Activated naive CD8-positive, alpha-beta T cell (primary cell): ENCODE measurements around the gene TNFRSF21.

ENCODE experiments used
- H3K27ac Mint-ChIP-seq: one replicate; pipeline ENCODE4 v1.8.0; 2021; ENCODE audit warnings: mixed read lengths
- H3K27me3 Mint-ChIP-seq: one replicate; pipeline ENCODE4 v1.8.0; 2021; ENCODE audit warnings: mixed read lengths
- H3K36me3 Mint-ChIP-seq: one replicate; pipeline ENCODE4 v1.8.0; 2021; ENCODE audit warnings: mixed read lengths
- H3K4me1 Mint-ChIP-seq: one replicate; pipeline ENCODE4 v1.8.0; 2021; ENCODE audit warnings: low read depth, mixed read lengths
- H3K4me3 Mint-ChIP-seq: one replicate; pipeline ENCODE4 v1.8.0; 2021; ENCODE audit warnings: mild to moderate bottlenecking, mixed read lengths
- H3K9me3 Mint-ChIP-seq: one replicate; pipeline ENCODE4 v1.8.0; 2021; ENCODE audit warnings: low read depth, mixed read lengths

Gene TNFRSF21

DNA sequence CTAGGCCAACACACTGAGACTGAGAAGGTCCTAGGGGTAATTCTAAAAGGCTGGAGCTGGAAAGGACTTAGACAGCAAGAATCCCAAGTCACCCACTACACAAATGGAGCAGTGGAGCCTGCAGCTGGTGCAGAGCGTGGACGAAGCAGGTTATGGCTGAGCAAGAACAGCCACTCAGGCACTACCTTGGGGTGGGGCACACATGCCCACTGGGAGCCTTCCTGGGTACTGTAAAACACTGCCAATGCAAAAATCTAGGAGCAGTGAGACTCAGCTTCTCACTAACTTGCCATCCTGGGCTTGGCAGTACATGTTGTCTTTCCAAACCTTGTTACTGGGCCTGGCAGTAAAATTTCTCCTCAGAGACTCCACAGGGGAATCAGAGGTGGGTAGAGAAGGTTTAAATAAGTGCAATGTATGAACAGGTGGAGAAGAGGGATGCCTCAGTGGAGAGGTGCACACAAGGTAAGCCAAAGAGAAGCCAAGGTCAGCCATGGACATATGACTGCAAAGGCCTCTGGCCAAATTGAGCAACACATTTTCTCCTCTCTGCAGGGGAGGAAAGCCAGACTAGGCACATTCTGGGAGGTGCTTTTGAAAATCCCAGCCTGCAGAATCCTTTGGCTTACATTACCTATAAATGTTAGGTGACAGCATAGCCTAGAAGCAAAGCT is 105.6 kb downstream of the TNFRSF21 start:
- H3K4me3 Mint-ChIP-seq, result no peak overlapping the region
- no peak overlapping the region for H3K27ac Mint-ChIP-seq
- no peaks in the 10 kb centered on the region for H3K36me3 Mint-ChIP-seq

GRCh38 chr6:47203266-47203937 is 106.3 kb downstream of the TNFRSF21 start:
- Mint-ChIP-seq H3K9me3 (no peaks in the 10 kb centered on the region), H3K27me3 (no peaks in the 10 kb centered on the region), H3K27ac (peak overlapping the region; percentile 24), H3K4me1 (peaks cover 24% of the 10 kb centered on the region), H3K4me3 (no peak overlapping the region), H3K36me3 (no peaks in the 10 kb centered on the region)

More for the DNA sequence above, 105.6 kb downstream of the TNFRSF21 start:
- peaks cover 22% of the 10 kb centered on the region for H3K4me1 Mint-ChIP-seq
- H3K9me3 Mint-ChIP-seq, result no peaks in the 10 kb centered on the region
- no peaks in the 10 kb centered on the region for H3K27me3 Mint-ChIP-seq

DNA sequence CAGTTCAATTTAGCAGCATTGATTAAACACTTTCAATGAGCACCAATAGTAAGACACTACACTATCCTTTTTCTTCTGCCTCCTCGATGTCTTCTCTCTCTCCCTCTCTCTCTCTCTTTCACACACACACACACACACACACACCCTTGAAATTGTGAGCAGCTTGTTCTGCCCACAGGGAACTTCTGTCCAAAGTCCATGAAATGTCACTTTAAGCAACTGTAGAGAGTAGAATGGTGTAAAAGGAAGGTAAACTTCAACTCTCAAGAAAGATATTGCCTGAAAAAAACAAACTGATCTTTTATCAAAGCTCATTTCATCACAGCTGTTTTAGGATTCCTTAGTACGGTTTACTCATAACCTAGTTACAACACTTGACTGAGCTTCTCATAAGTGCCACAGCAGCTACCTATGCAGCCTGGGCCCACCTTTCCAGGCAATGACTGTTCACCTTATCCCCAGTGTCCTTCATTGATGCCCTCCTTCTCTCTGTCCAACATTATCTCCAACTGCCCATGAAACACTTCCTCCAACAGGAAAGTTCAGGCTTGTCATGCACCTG is 107.0 kb downstream of the TNFRSF21 start:
- Mint-ChIP-seq H3K4me3 (no peak overlapping the region), H3K36me3 (no peaks in the 10 kb centered on the region), H3K9me3 (no peaks in the 10 kb centered on the region), H3K4me1 (peaks cover 31% of the 10 kb centered on the region), H3K27ac (peak overlapping the region; percentile 24), H3K27me3 (no peaks in the 10 kb centered on the region)

DNA sequence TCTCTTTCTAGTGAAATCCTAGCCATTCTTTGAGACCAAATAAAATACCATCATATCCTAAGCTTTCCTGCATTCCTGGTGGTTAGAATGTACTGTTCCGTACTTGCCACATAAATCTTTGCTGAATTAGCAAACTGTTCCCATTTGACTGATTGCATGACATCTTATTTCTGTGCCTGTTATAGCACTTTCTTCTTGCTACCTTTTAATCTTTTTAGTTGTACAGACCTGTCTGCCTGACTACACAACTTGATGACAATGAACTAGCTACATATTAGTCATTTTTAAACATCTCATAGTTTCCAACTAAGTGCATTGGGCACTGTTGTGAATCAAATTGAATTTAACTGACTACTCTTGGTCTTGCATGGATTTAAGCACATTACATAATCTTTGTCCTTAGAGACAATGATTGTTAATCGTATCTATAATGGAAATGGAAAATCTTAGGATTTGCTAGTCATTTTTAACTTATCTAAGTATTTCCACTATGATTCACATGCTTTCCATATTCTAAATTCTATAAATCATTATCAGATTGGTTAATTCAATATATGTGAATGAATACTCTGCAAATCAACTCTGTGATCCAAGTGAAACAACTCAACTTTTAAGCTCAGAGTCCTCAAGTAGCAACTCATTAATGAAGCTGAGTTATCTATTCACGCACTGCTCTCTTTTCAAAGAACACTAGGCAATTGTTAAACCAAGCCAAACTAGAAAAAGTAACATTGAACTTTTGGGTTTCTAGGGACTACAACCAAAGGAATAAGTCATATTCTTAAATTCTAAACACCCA is 109.0 kb downstream of the TNFRSF21 start:
- H3K4me3 Mint-ChIP-seq, result no peak overlapping the region
- H3K27me3 Mint-ChIP-seq, result no peaks in the 10 kb centered on the region
- peaks cover 37% of the 10 kb centered on the region for H3K4me1 Mint-ChIP-seq
- H3K9me3 Mint-ChIP-seq, result no peaks in the 10 kb centered on the region
- no peak overlapping the region for H3K27ac Mint-ChIP-seq
- H3K36me3 Mint-ChIP-seq, result no peaks in the 10 kb centered on the region

DNA sequence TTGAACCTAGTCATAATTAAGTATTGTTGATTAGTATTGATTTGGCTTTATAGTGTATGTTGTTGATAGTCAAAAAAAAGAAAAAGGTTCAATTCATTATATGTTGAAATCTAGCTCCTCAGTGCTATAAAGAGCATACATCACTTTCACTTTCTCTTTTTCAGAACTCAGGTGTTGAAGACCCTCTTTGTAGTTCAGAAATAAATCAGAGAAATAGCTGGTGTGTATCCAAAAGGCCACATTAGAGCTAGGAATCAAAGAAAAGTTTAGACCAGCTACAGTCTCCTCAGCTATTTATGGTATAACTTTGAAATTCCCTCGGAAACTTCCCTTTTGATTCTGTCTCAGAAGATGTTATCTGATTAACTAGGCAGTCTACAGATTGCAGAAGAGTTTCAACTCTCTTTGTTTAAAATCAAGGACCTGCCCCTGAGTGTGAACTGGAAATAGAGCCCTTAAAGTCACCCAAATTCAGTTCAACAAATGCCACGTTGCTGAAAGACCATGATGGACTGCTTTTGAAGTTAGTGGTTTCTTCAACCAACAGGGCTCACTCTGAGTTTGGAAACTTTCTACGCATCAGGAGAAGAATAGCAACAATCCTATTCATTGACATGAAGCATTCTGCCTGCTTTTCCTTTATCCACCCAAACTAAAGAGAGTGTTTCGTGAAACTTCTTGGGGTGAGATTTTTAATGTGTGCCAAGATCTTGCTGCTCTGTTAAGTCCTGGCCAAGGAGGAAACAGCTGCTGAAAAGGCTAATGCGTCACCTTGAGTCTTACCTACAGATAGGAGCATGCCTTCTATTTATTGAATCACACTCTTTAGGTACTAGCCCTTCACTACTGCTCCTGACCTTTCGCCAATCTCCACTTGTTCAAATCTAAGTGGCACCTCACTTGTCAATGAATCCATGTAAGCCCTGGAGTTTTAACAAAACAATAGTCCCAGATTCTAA is 111.7 kb downstream of the TNFRSF21 start:
- Mint-ChIP-seq H3K36me3 (no peaks in the 10 kb centered on the region), H3K27me3 (no peaks in the 10 kb centered on the region), H3K4me1 (peaks cover 20% of the 10 kb centered on the region), H3K9me3 (no peaks in the 10 kb centered on the region), H3K27ac (peak overlapping the region; percentile 29), H3K4me3 (peak overlapping the region; percentile 68)

- H3K36me3 Mint-ChIP-seq, result no peaks in the 10 kb centered on the region
- H3K27me3 Mint-ChIP-seq, result no peaks in the 10 kb centered on the region
- no peaks in the 10 kb centered on the region for H3K9me3 Mint-ChIP-seq
- H3K4me3 Mint-ChIP-seq, result no peak overlapping the region
- H3K27ac Mint-ChIP-seq, result no peak overlapping the region
- peaks cover 15% of the 10 kb centered on the region for H3K4me1 Mint-ChIP-seq
Measured at GRCh38 chr6:47196113-47196512, 113.6 kb downstream of the TNFRSF21 start.

DNA sequence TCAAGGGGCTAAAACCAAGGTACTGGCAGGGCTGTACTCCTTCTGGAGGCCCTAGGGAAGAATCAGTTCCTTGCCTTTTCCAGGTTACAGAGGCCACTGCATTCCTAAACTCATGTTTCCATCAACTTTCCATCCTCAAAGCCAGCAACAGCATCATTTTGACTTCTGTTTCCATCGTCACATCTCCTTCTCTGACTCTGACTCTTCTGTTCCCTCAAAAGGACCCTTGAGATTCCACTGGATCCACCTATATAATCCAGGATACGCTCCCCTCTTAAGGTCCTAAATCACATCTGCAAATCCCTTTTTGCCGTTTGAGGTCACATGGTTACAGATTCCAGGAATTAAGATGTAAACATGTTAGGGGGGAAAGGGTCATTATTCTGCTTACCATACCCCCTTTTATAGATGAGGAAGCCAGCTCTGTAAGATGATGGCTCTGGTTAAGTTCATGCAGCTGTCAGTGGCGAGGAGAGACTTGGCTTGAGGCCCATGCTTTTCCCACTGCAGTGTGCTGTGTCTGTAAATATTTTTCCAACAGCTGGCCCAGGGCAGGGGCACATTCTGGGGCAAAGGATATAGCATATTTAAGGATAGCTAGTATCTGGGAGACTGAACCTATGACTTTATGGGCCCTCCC is 114.6 kb downstream of the TNFRSF21 start:
- Mint-ChIP-seq H3K9me3 (no peaks in the 10 kb centered on the region), H3K4me3 (no peak overlapping the region), H3K36me3 (peaks cover under 1% of the 10 kb centered on the region), H3K4me1 (peaks cover 15% of the 10 kb centered on the region), H3K27me3 (no peaks in the 10 kb centered on the region), H3K27ac (no peak overlapping the region)

DNA sequence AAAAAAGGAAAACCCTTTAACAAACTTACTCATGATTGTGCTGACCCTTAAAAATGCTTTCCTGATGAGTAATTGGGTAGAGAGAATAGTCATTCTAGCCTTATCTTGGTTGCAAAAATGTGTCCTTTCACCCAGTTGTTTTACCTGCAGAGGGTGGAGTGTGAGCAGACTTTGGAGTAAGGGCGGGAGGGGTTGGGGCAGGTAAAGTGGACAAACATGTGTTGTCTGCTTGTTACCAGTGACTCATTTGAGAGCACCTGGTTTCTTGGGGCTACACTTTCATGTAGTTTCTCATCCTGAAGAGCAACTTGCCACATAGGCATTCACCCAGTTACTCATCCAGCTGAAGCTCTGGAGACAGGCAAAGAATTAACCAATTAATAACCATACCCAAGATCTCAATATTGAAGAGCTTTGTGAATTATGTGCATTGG is 121.1 kb downstream of the TNFRSF21 start:
- H3K36me3 Mint-ChIP-seq, result peaks cover 2% of the 10 kb centered on the region
- H3K4me3 Mint-ChIP-seq, result no peak overlapping the region
- no peaks in the 10 kb centered on the region for H3K27me3 Mint-ChIP-seq
- no peak overlapping the region for H3K27ac Mint-ChIP-seq
- no peaks in the 10 kb centered on the region for H3K4me1 Mint-ChIP-seq
- no peaks in the 10 kb centered on the region for H3K9me3 Mint-ChIP-seq

- Mint-ChIP-seq H3K36me3 (peaks cover 2% of the 10 kb centered on the region), H3K27ac (no peak overlapping the region), H3K4me3 (no peak overlapping the region), H3K27me3 (no peaks in the 10 kb centered on the region), H3K4me1 (no peaks in the 10 kb centered on the region), H3K9me3 (no peaks in the 10 kb centered on the region)
Measured at GRCh38 chr6:47187893-47188587, 121.7 kb downstream of the TNFRSF21 start.

- H3K4me3 Mint-ChIP-seq, result no peak overlapping the region
- H3K9me3 Mint-ChIP-seq, result no peaks in the 10 kb centered on the region
- H3K36me3 Mint-ChIP-seq, result peaks cover 2% of the 10 kb centered on the region
- no peaks in the 10 kb centered on the region for H3K27me3 Mint-ChIP-seq
- no peak overlapping the region for H3K27ac Mint-ChIP-seq
- H3K4me1 Mint-ChIP-seq, result no peaks in the 10 kb centered on the region
Measured at GRCh38 chr6:47187113-47187512, 122.6 kb downstream of the TNFRSF21 start.

DNA sequence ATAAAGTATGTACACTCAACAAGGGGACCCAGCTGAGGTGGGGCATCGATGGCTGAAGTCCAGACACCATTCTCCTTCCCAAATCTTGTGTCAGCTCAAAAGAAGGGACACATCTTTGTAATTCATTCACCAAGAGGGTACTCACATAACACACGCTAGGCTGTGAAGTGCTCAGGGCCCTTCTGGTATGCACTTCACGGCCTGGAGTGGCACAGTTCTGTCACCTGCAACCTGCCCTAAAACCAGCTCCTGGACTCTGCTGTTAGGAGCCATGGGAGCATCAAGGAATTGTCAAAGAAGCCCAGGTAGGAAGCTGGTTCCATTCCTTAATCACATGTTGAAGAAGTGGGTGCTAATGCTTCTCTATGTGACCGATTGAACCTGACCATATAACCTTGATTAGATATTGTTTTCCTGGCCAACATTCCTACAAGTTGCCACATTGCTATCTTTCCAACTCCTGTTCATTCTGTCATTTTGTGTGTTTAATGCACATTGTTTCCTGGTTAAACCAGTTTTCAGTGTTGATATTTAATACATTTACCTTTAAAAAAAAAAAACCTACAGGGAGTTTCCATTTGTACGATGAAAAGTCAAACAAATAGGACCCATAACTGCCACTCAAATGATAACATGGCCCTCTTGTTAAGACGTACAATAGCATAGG is 127.3 kb downstream of the TNFRSF21 start:
- Mint-ChIP-seq H3K4me1 (no peaks in the 10 kb centered on the region), H3K36me3 (no peaks in the 10 kb centered on the region), H3K27me3 (no peaks in the 10 kb centered on the region), H3K27ac (no peak overlapping the region), H3K4me3 (no peak overlapping the region), H3K9me3 (no peaks in the 10 kb centered on the region)

GRCh38 chr6:47181681-47182080 is 128.0 kb downstream of the TNFRSF21 start:
- H3K36me3 Mint-ChIP-seq, result no peaks in the 10 kb centered on the region
- H3K9me3 Mint-ChIP-seq, result no peaks in the 10 kb centered on the region
- no peak overlapping the region for H3K27ac Mint-ChIP-seq

More at GRCh38 chr6:47181681-47182080, 128.0 kb downstream of the TNFRSF21 start:
- H3K4me3 Mint-ChIP-seq, result no peak overlapping the region
- no peaks in the 10 kb centered on the region for H3K27me3 Mint-ChIP-seq
- H3K4me1 Mint-ChIP-seq, result no peaks in the 10 kb centered on the region
